K562 (cell line): ENCODE measurements around the gene PPP1R3C. TPM values are rescaled to one million over a fixed set of nuclear protein-coding genes. Genes with fewer than 3 reads are reported as not detected.
A peak's percentile ranks its signal among the peaks of the same experiment; 100 is the strongest.

Experiments
- ATAC-seq: fragments of 200-7000 bp; cut with Tn5 transposase; 3 replicates; pipeline ENCODE4 v1.9.1; 2020; ENCODE audit warnings: moderate library complexity
- BruUV-seq: library from RNA; stranded (reverse); fragments of 400-500 nt; replicated peaks from 2 replicates; lab custom pipeline; 2021; lab: Mats Ljungman, UMichigan
- CTCF ChIA-PET: fragments of 300-600 bp; formaldehyde crosslinking; extraction: SDS; loops from one replicate; lab custom pipeline; 2021; ENCODE audit warnings: low intra/inter-chr PET ratio; lab: Yijun Ruan, JAX
- POLR2A ChIA-PET: fragments of 300-600, 350-650 bp; sonication (Branson Sonifier 250); formaldehyde crosslinking; extraction: SDS; loops from one replicate; lab custom pipeline; 2021; ENCODE audit warnings: antibody characterized with exemption, inconsistent platforms; lab: Yijun Ruan, JAX
- DNase-seq, 4 experiments: peaks; one replicate each; pipeline versions ENCODE4 v3.0.0 to v3.0.0-alpha.2; 2011 to 2018; ENCODE audit warnings: low spot score in 3 of 4, mixed read lengths in 3 of 4; ENCODE audit errors: extremely low read depth in 1 of 4
- FAIRE-seq: peaks from 2 replicates; lab custom pipeline; 2011; peaks lifted over from hg19 to GRCh38; lab: Jason Lieb, UNC
- H2AFZ ChIP-seq: 2 replicates; pipeline ENCODE4 v1.6.0; 2011; ENCODE audit warnings: low read depth, low read length, control low read depth, inconsistent platforms
- H3K27ac ChIP-seq: fragments of 200-600 bp; 3 replicates; pipeline ENCODE4 v1.8.0; 2011; ENCODE audit warnings: low read depth, mild to moderate bottlenecking, control low read depth, inconsistent platforms, low read length, moderate library complexity, mixed read lengths; ENCODE audit errors: extremely low read depth
- H3K27me3 ChIP-seq, 2 experiments: fragments of 300-600 bp in 1 of 2; 2 replicates in 1 of 2; 3 replicates in 1 of 2; pipeline versions ENCODE4 v1.6.0 to v1.8.0; 2011; ENCODE audit warnings: inconsistent platforms in 2 of 2, low read length in 2 of 2, mild to moderate bottlenecking in 1 of 2, mixed read lengths in 1 of 2, moderate library complexity in 1 of 2; ENCODE audit not compliant: control insufficient read depth in 2 of 2, insufficient read depth in 2 of 2
- H3K36me3 ChIP-seq: fragments of 300-600 bp; 3 replicates; pipeline ENCODE4 v1.8.0; 2011; ENCODE audit warnings: mild to moderate bottlenecking, low read length, inconsistent platforms; ENCODE audit not compliant: control insufficient read depth, insufficient read depth
- H3K4me1 ChIP-seq, 2 experiments: fragments of 200-600 bp in 1 of 2; replicated peaks in 1 of 2; 2 replicates in 1 of 2; 3 replicates in 1 of 2; pipeline versions ENCODE4 v1.5.1 to v1.8.0; 2011; ENCODE audit warnings: inconsistent platforms in 2 of 2, low read length in 2 of 2, mild to moderate bottlenecking in 1 of 2, mixed read lengths in 1 of 2, moderate library complexity in 1 of 2; ENCODE audit not compliant: control insufficient read depth in 2 of 2, insufficient read depth in 2 of 2
- H3K4me2 ChIP-seq: 2 replicates; pipeline ENCODE4 v1.6.1; 2011; ENCODE audit warnings: low read length, control low read depth, inconsistent platforms, mixed read lengths; ENCODE audit not compliant: insufficient read depth
- H3K4me3 ChIP-seq: fragments of 200-600 bp; sonication (generic), shearing (Covaris generic); 2 replicates; pipeline ENCODE4 v1.5.1; 2016; ENCODE audit warnings: control low read depth, inconsistent platforms
- H3K79me2 ChIP-seq: fragments of 200-600 bp; 3 replicates; pipeline ENCODE4 v1.8.0; 2011; ENCODE audit warnings: low read length, inconsistent platforms; ENCODE audit not compliant: control insufficient read depth, insufficient read depth
- H3K9ac ChIP-seq, 2 experiments: 2 replicates each; pipeline versions ENCODE4 v1.6.0 to v1.6.1; 2011; ENCODE audit warnings: low read depth in 2 of 2, low read length in 2 of 2, control low read depth in 1 of 2, inconsistent platforms in 1 of 2, mild to moderate bottlenecking in 1 of 2, mixed read lengths in 1 of 2; ENCODE audit not compliant: insufficient read depth in 1 of 2
- H3K9me1 ChIP-seq: one replicate; pipeline ENCODE4 v1.6.0; 2011; ENCODE audit warnings: inconsistent platforms, mild to moderate bottlenecking, low read length, moderate library complexity; ENCODE audit not compliant: control insufficient read depth, insufficient read depth
- H3K9me3 ChIP-seq: replicated peaks from 2 replicates; pipeline ENCODE4 v1.5.1; 2011; ENCODE audit warnings: low read depth, low read length, inconsistent platforms; ENCODE audit not compliant: control insufficient read depth, insufficient read depth
- H4K20me1 ChIP-seq: replicated peaks from 2 replicates; pipeline ENCODE4 v1.6.1; 2011; ENCODE audit warnings: low read length, inconsistent platforms, mixed read lengths; ENCODE audit not compliant: control insufficient read depth, insufficient read depth
- ARID3B ChIP-seq: fragments of 250-450 bp; sonication (Bioruptor Pico); IDR thresholded peaks from 2 replicates; pipeline ENCODE4 v1.4.0; 2020; ENCODE audit warnings: borderline replicate concordance
- ATF7 ChIP-seq: fragments of 450-650 bp; IDR thresholded peaks from 2 replicates; pipeline ENCODE4 v1.7.1; 2014; ENCODE audit warnings: mild to moderate bottlenecking, moderate library complexity
- BDP1 ChIP-seq: IDR thresholded peaks from 3 replicates; pipeline ENCODE4 v1.6.1; 2011; ENCODE audit not compliant: insufficient read length, insufficient read depth
- CCAR2 ChIP-seq: fragments of 200-400 bp; formaldehyde crosslinking; IDR thresholded peaks from 2 replicates; pipeline ENCODE4 v1.6.1; 2017; ENCODE audit warnings: mild to moderate bottlenecking, low read depth, low read length
- CEBPG ChIP-seq, 3 experiments: fragments of 200-800 bp in 1 of 3; sonication (Bioruptor generic) in 1 of 3; sonication (generic) in 1 of 3; formaldehyde crosslinking in 1 of 3; IDR thresholded peaks in 2 of 3; conservative IDR thresholded peaks in 1 of 3; 2 replicates each; pipeline versions ENCODE4 v1.6.1 to v1.8.0; 2016 to 2022; ENCODE audit warnings: missing compliant biosample characterization in 2 of 3, missing genetic modification characterization in 2 of 3, mild to moderate bottlenecking in 1 of 3, missing genetic modification reagents in 1 of 3
- E2F6 ChIP-seq, 2 experiments: IDR thresholded peaks; 2 replicates each; pipeline ENCODE4 v1.6.1; 2011; ENCODE audit warnings: borderline replicate concordance in 1 of 2, control low read depth in 1 of 2, low read depth in 1 of 2, low read length in 1 of 2, mild to moderate bottlenecking in 1 of 2, mixed read lengths in 1 of 2, moderate library complexity in 1 of 2; ENCODE audit not compliant: insufficient read depth in 1 of 2, insufficient read length in 1 of 2, poor library complexity in 1 of 2, severe bottlenecking in 1 of 2; ENCODE audit errors: extremely low read depth in 1 of 2
- ESRRB ChIP-seq: fragments of 250-450 bp; sonication (Bioruptor Pico); IDR thresholded peaks from 2 replicates; pipeline ENCODE4 v1.5.0; 2020; ENCODE audit warnings: mild to moderate bottlenecking, moderate library complexity, borderline replicate concordance
- GATA2 ChIP-seq: sonication (generic); formaldehyde crosslinking; IDR thresholded peaks from 2 replicates; pipeline ENCODE4 v1.4.0; 2020; ENCODE audit warnings: mild to moderate bottlenecking, missing genetic modification reagents
- KLF10 ChIP-seq: fragments of 250-450 bp; sonication (Bioruptor Pico); IDR thresholded peaks from 2 replicates; pipeline ENCODE4 v1.6.1; 2021; ENCODE audit warnings: matching md5 sums
- NEUROD1 ChIP-seq: fragments of 150-350 bp; IDR thresholded peaks from 2 replicates; pipeline ENCODE4 v1.6.1; 2014; ENCODE audit warnings: borderline replicate concordance, low read length, low read depth; ENCODE audit not compliant: partially characterized antibody
- PHF8 ChIP-seq: fragments of 200-600 bp; sonication (generic); IDR thresholded peaks from 2 replicates; pipeline ENCODE4 v1.6.1; 2012; ENCODE audit warnings: mixed run types, mild to moderate bottlenecking, inconsistent platforms, low read length, moderate library complexity, borderline replicate concordance
- RB1 ChIP-seq: fragments of 450-650 bp; IDR thresholded peaks from 2 replicates; pipeline ENCODE4 v1.6.1; 2017; ENCODE audit warnings: low read depth, mild to moderate bottlenecking
- RUNX1 ChIP-seq: sonication (generic); IDR thresholded peaks from 2 replicates; pipeline ENCODE4 v1.6.1; 2016; ENCODE audit warnings: antibody characterized with exemption, low read depth
- ZBED1 ChIP-seq: IDR thresholded peaks from 2 replicates; pipeline ENCODE4 v1.6.1; 2014
- ZBTB43 ChIP-seq: sonication (generic); formaldehyde crosslinking; IDR thresholded peaks from 2 replicates; pipeline ENCODE4 v1.8.0; 2023; ENCODE audit warnings: mild to moderate bottlenecking, missing genetic modification reagents
- ZNF436 ChIP-seq: fragments of 250-450, 450-650 bp; sonication (Bioruptor Pico); formaldehyde crosslinking; IDR thresholded peaks from 2 replicates; pipeline ENCODE4 v1.7.0; 2020; ENCODE audit warnings: mild to moderate bottlenecking
- ZNF589 ChIP-seq: fragments of 200-800 bp; sonication (Bioruptor generic); IDR thresholded peaks from 2 replicates; pipeline ENCODE4 v1.6.1; 2016; ENCODE audit warnings: low read depth, missing genetic modification characterization, missing compliant biosample characterization
- WGBS: fragments of 100-300 bp; shearing (Covaris generic); methylation state at CpG from one replicate; pipeline ENCODE4 v1.1.6; 2016; ENCODE audit warnings: low coverage, mixed read lengths; ENCODE audit not compliant: insufficient coverage; ENCODE audit errors: missing lambda C conversion rate; 5-methylcytosine and 5-hydroxymethylcytosine counted together
- in situ Hi-C: fragments of 300-500 bp; cut with MboI; formaldehyde crosslinking; loops from 4 replicates; pipeline ENCODE4 v1.15.0; 2018; ENCODE audit warnings: inconsistent platforms, mixed read lengths
- intact Hi-C: fragments of 100-400 bp; cut with micrococcal nuclease; formaldehyde crosslinking; loops from 2 replicates; pipeline ENCODE4 v1.14.2; 2022
- polyA plus RNA-seq, 8 experiments: library from polyadenylated mRNA; depleted of rRNA in 4 of 8; stranded (reverse) in 5 of 8; unstranded in 3 of 8; fragments of >200 nt; fragmentation: Nextera tagmentation in 2 of 8; fragmentation: Illumina TruSeq in 1 of 8; extraction: Ambion mirVana in 2 of 8; extraction: Trizol in 1 of 8; gene quantifications; 2 replicates each; pipeline versions ENCODE4 v1.2.1 to v1.2.3, GENCODE V29; 2011 to 2014; ENCODE audit warnings: inconsistent platforms in 1 of 8, missing spikeins in 1 of 8
- total RNA-seq, 7 experiments: library from RNA; depleted of rRNA in 6 of 7; stranded (reverse); fragments of >200 nt in 6 of 7; fragmentation: Illumina TruSeq in 2 of 7; extraction: Trizol in 2 of 7; gene quantifications; 2 replicates each; pipeline versions ENCODE4 v1.2.1 to v1.2.3, GENCODE V29; 2011 to 2021; ENCODE audit warnings: low replicate concordance in 1 of 7

The PPP1R3C gene
- total and polyA plus RNA-seq, 9 of the 15 experiments (the other 6 are each of a cell fraction or from before 2014, with no cell fraction given), result 0.06 to 0.24 (median 0.12) TPM; not detected in 3

GRCh38 chr10:91596825-91597196 is 36.1 kb downstream of the PPP1R3C start:
- Histone ChIP-seq H3K36me3 (no peaks in the 10 kb centered on the region), H4K20me1 (no peaks in the 10 kb centered on the region), H3K79me2 (no peaks in the 10 kb centered on the region), H3K4me2 (no peak overlapping the region), H3K27ac (no peak overlapping the region), H3K9me1 (no peaks in the 10 kb centered on the region), H3K9me3 (no peaks in the 10 kb centered on the region), H3K9ac (no peak overlapping the region), H3K4me3 (no peak overlapping the region), H2AFZ (peak overlapping the region; percentile 55; the same call in 1 of the 2 replicates), H3K4me1 (peaks cover 3 to 20% of the 10 kb centered on the region in 2 experiments), H3K27me3 (no peaks in the 10 kb centered on the region)
- TF ChIP-seq CEBPG (CRISPR knock-in tag; IDR thresholded peaks at IDR 0.05) (no peak), CEBPG (tag; conservative IDR thresholded peaks at IDR 0.05 in 1 of 2, IDR thresholded peaks at IDR 0.05 in 1 of 2) (peak; percentile 17 to 61; a peak in 1 of 4 replicates), ZNF436 (CRISPR knock-in tag) (no peak), PHF8 (no peak), BDP1 (no peak), RB1 (no peak), ARID3B (no peak), ZNF589 (CRISPR knock-in tag) (0 out of 2 replicates have a peak, but pooled peaks have one; percentile 13), E2F6 (IDR thresholded peaks at IDR 0.05; ENCODE audit: borderline replicate concordance in 1 of 2, extremely low read depth in 1 of 2, insufficient read depth in 1 of 2, insufficient read length in 1 of 2, low read depth in 1 of 2, low read length in 1 of 2, poor library complexity in 1 of 2, severe bottlenecking in 1 of 2) (no peak), GATA2 (no peak), RUNX1 (no peak), ZBED1 (no peak), ZBTB43 (no peak), ATF7 (peak; percentile 23; the same call in 1 of the 2 replicates), CCAR2 (no peak), ESRRB (CRISPR knock-in tag) (no peak), KLF10 (CRISPR knock-in tag) (no peak), NEUROD1 (no peak)
- intact Hi-C loops, result no loop called here
- in situ Hi-C loops, result no loop called here
- ATAC-seq (peak; percentile 56), DNase-seq (no peak), FAIRE-seq (no peak)
- POLR2A ChIA-PET, result interaction anchor here (1.0 to 1.8 kb wide), 4 partner anchors 8 to 17 kb away, joined by 3 to 13 read pairs (median 3); no protein-coding TSS in a partner anchor
- BruUV-seq, result no TSS peak
- WGBS, result 56% methylated on average over 1 of the region's 1 CpG
- CTCF ChIA-PET, result no interaction called here
